GM19468 (cell line): ENCODE data around the gene CHCHD5.
A peak's percentile ranks its signal among the peaks of the same experiment; 100 is the strongest.

Experiments used
- ATAC-seq: cut with Tn5 transposase; IDR thresholded peaks from one replicate; pipeline ENCODE4 v1.9.1; 2021; ENCODE audit warnings: mild to moderate bottlenecking, moderate library complexity, moderate number of reproducible peaks; ENCODE audit not compliant: unreplicated experiment; ENCODE audit errors: extremely low read depth

Gene CHCHD5

DNA sequence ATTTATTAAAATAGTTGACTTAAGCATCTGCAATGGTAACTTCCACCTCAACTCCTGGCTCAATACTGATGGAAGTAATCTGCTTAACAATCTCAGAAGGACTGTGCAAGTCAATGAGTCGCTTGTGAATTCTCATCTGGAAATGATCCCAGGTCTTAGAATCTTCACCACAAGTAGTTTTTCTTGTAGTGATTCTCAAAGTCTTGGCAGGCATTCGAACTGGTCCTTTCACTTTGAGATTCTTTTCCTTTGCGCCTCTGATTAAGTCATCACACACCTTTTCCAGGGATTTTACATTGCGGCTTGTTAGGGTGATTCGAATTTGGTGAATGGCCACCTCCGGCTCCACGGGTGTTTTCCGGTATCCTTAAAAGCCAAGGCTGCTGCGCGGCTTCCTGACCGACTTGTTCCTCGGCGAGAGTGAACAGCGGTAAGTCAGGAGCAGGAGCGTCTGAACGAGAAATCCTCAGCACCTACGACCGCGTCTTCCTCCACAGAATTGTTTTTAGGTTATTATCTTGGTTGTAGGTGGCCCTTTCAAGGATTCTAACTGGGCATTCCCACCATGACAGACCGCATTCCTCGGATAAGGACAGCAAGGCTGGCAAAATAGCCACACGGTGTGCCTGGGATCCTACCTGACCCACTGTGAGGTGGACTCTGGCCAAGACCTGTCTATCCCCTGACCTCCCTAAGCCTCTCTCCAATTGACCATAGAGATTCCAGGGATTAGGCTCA lies 37.5 kb downstream of the CHCHD5 start:
- ATAC-seq: no peak

DNA sequence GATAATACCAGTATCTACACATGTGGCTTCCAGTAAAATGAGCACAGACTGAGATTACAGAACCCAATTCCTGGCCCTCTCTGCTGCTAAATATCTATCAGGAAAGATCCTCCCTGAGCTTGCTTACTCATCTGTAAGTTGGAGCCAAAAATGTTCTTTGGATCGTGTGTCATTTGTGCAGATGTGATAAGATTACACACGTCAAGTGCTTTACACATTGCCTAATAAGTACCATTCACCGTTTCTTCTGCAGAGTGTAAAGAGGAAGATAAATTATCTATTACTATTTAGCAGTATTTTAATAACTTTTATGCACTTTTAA lies 38.1 kb downstream of the CHCHD5 start:
- no peak for ATAC-seq

DNA sequence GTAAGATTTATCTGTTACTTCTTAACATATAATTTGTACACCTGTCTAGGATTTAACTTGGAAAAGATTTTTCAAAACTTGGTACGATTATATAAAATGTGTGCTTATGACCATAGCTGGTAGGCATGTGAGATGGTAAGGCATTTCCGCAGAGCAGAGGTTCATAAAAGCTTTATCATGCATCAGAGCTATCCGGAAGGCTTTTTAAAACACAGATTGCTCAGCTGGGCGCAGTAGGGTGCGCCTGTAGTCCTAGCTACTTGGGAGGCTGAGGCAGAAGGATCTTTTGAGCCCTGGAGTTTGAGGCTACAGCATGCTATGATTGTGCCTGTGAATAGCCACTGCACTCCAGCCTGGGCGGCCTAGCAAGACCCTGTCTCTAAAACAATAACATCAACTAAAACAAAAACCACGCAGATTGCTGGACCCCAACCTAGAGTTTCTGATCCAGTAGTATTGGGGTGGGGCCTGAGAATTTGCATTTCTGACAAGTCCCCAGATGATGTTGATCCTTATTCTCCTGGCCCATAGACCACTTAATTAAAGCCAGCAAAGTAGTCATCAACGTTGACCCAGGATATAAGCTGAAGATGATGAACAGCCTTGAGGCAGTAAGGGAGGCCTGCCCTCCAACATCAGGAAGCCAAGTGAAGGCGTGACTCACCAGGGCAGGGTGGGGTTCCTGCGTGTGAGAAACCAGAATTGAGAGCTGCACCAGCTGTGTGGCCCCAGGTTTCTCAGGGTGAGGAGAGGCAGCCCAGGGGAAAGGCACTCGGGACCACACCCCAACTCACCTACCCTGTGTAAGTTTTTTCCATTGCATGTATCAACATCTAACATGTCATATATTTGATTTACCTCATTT lies 39.7 kb downstream of the CHCHD5 start:
- ATAC-seq: peak; percentile 64

DNA sequence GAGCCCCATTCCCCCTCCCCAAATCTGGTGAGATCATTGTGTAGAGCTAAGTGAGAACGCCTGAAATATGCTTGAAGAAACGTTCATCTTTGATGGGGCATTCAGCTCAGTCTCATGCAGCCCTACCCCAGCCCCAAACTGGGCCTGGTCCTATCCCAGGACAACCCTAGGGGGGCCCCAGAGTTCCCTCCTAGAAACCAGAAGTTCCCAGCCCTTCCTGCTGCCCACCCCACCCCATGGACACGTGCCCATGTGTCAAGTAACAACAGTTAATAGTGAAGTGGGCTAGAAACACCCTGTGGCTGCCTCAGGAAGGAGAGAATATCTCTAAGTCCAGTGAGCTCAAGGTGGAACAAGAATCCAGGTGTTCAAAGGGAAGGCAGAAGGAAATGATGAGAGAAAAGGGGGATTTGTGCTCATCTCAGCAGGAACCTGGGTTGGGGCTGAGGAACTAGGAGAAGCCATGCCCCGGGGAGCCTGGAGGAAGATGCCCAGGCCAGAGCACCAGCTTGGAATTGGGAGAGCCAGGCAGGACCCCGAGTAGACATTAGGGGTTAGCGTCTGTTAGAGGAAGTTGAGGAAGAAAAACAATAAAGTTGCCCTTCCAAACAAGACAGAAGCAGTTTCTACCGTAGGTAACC lies 41.2 kb downstream of the CHCHD5 start:
- ATAC-seq: no peak

DNA sequence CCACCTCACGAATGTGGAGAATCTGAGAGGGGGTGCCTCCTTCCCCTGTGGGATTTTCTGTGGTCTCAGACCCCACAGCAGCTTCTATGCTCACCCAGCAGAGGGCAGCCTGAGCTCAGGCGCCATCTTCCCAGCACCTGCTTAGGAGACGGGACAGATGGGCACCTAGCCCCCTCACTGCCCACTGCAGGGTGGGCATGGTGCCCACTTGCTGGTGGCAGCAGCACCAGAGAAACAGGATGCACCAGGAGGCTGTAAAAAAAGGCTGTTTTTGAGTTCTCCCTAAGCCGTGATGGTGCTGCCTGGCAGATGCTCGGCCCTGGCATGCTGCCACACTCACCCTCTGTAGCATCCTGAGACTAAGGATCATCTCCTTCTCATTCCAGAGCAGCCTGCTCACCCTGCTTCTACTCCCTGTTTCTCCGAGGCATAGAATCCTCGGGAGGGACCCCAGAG lies 42.2 kb downstream of the CHCHD5 start:
- no peak for ATAC-seq

DNA sequence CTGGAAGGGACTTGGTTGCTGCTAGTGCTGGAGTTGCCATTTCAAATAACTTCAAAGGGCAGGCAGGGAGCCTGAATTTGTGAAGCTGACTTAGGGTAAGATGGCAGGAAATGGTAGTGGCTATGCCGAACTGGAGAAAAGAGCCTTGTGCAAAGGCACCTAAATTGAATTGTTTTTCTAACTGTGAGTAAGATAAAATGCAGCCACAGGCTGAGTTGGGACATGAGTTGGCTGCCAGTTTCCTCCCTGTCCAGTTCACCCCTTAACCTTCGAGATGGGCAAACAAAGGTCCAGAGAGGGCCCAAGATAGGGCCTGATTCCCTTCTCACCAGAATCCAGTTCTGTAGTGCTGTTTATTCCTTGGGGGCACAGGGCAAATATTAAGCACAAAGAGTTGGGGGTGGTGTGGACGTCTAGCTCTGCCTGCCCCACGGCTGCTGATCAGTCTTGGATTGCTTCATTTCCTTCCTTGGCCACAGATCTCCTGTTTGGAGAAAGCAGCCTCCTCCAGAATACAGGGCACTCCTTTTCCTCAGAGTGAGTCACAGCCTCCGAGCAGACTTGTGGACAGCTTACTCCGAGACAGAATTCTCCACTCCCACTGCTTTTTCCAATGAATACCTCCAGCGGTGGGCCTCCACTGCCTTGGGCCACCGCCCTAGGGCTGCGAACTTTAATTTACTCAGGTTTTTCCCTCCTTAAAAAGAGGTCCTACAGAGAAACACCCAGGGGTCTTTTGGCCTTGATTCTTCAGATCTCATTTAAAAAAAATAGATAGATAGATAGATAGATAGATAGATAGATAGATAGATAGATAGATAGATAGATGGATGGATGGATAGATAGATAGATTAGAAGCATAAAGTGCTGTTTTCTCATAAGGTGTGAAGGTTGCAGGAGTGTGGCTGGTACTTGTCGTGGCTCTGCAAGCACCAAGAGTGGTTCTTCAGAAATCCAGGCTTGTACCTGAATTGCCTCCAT lies 42.9 kb downstream of the CHCHD5 start:
- no peak for ATAC-seq

DNA sequence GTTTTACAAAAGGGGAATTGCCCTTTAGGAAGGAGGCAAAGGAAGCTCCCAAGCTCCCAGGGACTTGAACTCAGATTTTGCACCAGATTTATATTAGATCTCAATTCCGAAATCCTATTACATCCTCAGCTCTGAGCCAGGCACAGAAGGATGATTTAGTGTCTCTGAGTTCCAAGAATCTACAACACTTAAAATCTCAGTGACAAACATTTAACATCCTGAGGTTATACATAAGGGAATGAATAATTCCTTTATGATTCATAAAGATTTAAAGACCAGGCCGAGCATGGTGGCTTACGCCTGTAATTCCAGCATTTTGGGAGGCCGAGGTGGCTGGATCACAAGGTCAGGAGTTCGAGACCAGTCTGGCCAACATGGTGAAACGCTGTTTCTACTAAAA lies 44.8 kb downstream of the CHCHD5 start:
- ATAC-seq: no peak

DNA sequence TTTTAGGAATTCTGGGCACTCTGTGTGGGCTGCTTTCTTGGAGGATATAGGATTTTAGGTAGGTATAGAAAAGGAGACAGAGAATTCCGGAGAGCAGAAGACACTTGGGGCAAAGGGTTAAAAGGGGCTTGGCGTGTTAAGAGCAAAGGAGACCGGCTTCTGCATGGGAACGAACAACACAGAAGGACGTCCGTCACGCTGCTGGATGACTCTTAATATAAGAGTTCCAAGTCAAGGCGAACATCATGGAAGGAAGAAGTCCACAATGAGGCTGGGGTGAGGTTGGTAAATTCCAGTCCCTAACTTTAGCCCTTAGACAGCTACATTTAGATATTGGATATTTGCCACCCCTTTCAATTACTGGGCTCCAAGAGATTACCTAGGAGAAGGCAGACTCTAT lies 45.4 kb downstream of the CHCHD5 start:
- no peak for ATAC-seq

DNA sequence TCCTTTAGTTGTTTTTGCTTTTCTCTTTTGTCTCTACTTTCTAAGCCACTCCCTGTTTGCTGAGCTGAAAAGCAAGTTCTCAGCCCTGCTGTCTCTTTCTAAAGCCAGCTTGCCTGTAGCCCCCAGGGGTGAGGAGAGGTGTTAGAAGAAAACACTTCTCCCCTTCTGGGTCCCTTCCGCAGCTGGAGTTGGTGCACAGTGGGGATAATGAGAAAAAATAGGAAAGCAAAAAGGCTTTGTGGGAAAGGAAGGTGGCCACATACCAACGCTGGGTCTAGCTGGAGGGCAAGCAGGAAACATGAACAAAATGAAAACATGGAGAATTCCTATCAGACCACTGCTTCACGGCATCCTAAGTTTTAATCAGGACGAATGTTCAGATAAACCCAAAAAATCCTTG lies 45.9 kb downstream of the CHCHD5 start:
- no peak for ATAC-seq

DNA sequence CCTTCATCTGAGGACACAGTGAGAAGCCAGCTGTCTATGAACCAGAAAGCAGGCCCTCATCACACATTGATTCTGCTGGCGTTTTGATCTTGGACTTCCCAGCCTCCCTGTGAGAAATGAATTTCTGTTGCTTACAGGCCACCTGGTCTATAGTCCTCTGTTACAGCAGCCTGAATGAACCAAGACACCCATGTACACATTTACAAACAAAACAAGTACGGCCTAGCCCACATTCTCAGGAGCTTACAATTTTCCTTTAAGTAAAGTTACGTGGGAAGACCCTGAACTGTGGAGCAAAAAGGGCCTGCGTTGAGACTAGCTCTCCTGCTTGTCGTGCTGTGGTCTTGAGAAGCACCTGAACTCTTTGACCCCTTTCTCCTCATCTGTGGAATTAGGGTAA lies 49.3 kb downstream of the CHCHD5 start:
- ATAC-seq: no peak

DNA sequence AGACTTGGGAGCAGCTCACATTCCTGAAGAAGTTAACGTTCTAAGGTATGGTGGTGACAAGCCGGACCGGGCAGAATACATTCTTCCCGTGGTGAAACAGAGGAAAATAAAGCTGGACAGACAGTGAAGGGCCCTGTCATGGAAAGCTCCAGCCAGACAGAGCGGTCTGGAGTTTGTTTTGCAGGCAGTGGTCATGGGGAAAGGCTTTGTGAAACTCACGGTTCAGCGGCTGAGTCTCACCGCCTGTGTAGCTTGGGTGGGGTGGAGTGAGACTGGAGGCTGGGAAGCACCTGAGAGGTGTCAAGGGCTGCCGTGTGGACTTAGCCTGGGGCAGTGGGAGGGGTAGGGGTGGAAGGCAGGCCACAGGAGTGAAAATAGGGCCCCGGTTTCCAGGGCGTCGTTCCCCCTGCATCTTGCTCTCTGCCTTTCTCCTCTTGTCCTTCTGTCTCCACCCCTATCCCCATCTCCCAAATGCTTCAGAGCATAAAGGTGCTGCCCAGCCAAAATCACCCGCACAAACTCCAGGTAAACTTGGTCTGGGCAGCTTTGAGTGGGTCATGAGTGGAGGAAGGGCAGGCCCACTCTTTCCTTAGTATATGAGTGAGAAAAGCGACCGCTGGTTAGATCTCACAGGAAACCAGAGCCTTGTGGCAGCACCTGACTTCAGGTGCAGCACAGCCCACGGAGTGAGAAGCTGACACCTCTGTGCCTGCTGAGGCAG lies 49.9 kb downstream of the CHCHD5 start:
- ATAC-seq: no peak

DNA sequence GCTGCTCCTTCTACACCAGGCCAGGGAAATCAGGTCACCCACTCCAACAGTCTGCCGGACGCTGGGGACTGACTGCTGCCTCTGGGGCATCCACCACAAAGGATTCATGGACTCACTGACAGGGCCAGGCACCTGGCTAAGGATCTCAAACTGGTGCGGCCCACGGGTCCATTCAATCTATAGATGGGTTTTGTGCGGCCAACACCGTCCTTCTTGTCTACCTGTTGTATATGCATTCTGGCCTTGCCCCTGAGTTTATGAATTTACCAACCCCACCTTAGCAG lies 50.4 kb downstream of the CHCHD5 start:
- no peak for ATAC-seq

DNA sequence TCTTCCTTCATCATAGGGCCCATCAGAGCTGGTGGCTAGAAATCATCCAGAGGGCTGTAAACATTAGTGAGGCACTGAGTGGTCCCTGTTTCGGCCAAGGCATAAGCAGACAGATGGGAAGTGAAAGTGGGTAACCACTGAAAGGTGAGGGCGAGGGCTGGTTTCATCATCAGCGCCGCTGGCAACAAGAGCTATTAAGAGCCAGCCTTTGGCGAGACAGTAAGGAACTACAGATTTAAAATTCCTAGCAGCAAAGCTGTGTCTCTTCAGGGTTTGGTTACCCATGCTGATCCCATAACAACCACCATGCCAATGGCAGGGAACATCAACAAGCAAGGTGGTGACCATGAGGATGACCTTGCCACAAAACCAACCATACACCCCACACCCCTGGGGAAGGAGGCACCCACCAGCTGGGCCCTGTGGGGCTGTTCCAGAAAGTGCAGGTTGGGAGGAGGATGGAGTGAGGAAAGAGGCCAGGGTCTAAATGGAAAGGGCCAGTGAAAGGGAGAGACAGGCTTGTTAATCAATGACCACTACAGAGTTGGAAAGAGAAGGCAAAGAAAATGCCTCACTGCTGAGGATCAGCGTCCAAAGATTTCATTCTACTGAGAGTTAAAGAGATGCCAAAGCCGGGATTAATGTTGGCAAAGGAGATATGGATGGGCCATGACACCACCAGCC lies 52.3 kb downstream of the CHCHD5 start:
- no peak for ATAC-seq

DNA sequence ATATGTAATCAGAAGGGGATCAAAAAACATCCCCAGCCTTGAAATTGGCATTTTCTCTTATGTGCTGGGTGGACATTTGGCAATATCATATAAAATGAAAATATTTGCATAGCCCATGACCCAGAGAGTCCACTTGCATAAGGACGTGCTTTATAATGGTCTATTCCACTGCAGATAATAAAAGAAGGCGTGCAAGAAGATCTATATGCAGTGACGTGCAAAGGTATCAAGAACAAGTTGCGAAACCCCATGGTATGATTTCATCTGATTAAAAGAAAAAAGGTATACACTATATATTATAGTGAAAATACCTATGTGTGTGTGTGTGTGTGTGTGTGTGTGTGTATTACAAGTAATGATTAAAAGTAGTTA lies 52.9 kb downstream of the CHCHD5 start:
- no peak for ATAC-seq
